Measurements from ENCODE around the gene MACROD2. TPM values are rescaled to one million over a fixed set of nuclear protein-coding genes. Genes with fewer than 3 reads are reported as not detected.

The MACROD2 gene
- total and polyA plus RNA-seq, 4 donors: 13.0 to 67.1 (median 20.7) TPM

- DNase-seq: no peak
- H3K9me3 ChIP-seq (ENCODE audit: control insufficient read depth in 4 of 4, insufficient read depth in 3 of 4, low read length in 3 of 4): peaks cover 0 to 7% (median 2%) of the 10 kb centered on the region in 4 donors
- no peaks in the 10 kb centered on the region for H3K27me3 ChIP-seq (ENCODE audit: control insufficient read depth in 3 of 3, insufficient read depth in 3 of 3, low read length in 2 of 3)
- no peak for TF ChIP-seq CTCF (IDR thresholded peaks at IDR 0.05; ENCODE audit: control extremely low read depth, extremely low read depth)
- H3K4me3 ChIP-seq: no peak overlapping the region
- H3K27ac ChIP-seq (ENCODE audit: low read depth in 1 of 2, low read length in 1 of 2): no peak overlapping the region
- 81 to 82% methylated on average over 2 of the region's 2 CpGs for WGBS, 2 donors
- H3K36me3 ChIP-seq (ENCODE audit: control insufficient read depth in 4 of 4, insufficient read depth in 4 of 4, low read length in 4 of 4): no peaks in the 10 kb centered on the region
- H3K9ac ChIP-seq (ENCODE audit: insufficient read depth in 1 of 2, low read length in 2 of 2): no peak overlapping the region
- no peak for ATAC-seq (ENCODE audit: insufficient read depth, low FRiP score)
- H3K4me1 ChIP-seq (ENCODE audit: control insufficient read depth in 5 of 5, insufficient read depth in 5 of 5, low read length in 5 of 5): no peaks in the 10 kb centered on the region
These were observed 2006.0 kb downstream of the MACROD2 start for GRCh38 chr20:16001286-16001685.

- H3K4me3 ChIP-seq: no peak overlapping the region
- H3K4me1 ChIP-seq (ENCODE audit: control insufficient read depth in 5 of 5, insufficient read depth in 5 of 5, low read length in 5 of 5): no peaks in the 10 kb centered on the region
- H3K27ac ChIP-seq (ENCODE audit: low read depth in 1 of 2, low read length in 1 of 2): no peak overlapping the region
- H3K27me3 ChIP-seq (ENCODE audit: control insufficient read depth in 3 of 3, insufficient read depth in 3 of 3, low read length in 2 of 3): no peaks in the 10 kb centered on the region
- ATAC-seq (ENCODE audit: insufficient read depth, low FRiP score) (no peak), DNase-seq (no peak)
- no peaks in the 10 kb centered on the region for H3K36me3 ChIP-seq (ENCODE audit: control insufficient read depth in 4 of 4, insufficient read depth in 4 of 4, low read length in 4 of 4)
- WGBS, 2 donors: 88 to 96% methylated on average over 1 of the region's 1 CpG
- no peak for TF ChIP-seq CTCF (IDR thresholded peaks at IDR 0.05; ENCODE audit: control extremely low read depth, extremely low read depth)
- H3K9ac ChIP-seq (ENCODE audit: insufficient read depth in 1 of 2, low read length in 2 of 2): no peak overlapping the region
- H3K9me3 ChIP-seq (ENCODE audit: control insufficient read depth in 4 of 4, insufficient read depth in 3 of 4, low read length in 3 of 4): no peaks in the 10 kb centered on the region
These were observed 2008.0 kb downstream of the MACROD2 start for GRCh38 chr20:16003310-16003709.

- TF ChIP-seq CTCF (IDR thresholded peaks at IDR 0.05; ENCODE audit: control extremely low read depth, extremely low read depth): no peak
- no peaks in the 10 kb centered on the region for H3K4me1 ChIP-seq (ENCODE audit: control insufficient read depth in 5 of 5, insufficient read depth in 5 of 5, low read length in 5 of 5)
- no peaks in the 10 kb centered on the region for H3K27me3 ChIP-seq (ENCODE audit: control insufficient read depth in 3 of 3, insufficient read depth in 3 of 3, low read length in 2 of 3)
- H3K4me3 ChIP-seq: no peak overlapping the region
- DNase-seq: peak in 1 of 3 donors; percentile 12
- no peaks in the 10 kb centered on the region for H3K36me3 ChIP-seq (ENCODE audit: control insufficient read depth in 4 of 4, insufficient read depth in 4 of 4, low read length in 4 of 4)
- H3K27ac ChIP-seq (ENCODE audit: low read depth in 1 of 2, low read length in 1 of 2): peak overlapping the region in 1 of 2 donors; percentile 3
- H3K9ac ChIP-seq (ENCODE audit: insufficient read depth in 1 of 2, low read length in 2 of 2): no peak overlapping the region
- no peaks in the 10 kb centered on the region for H3K9me3 ChIP-seq (ENCODE audit: control insufficient read depth in 4 of 4, insufficient read depth in 3 of 4, low read length in 3 of 4)
- 82 to 91% methylated on average over 18 of the region's 18 CpGs for WGBS, 2 donors
- no peak for ATAC-seq (ENCODE audit: insufficient read depth, low FRiP score)
These were observed 2009.0 kb downstream of the MACROD2 start for GRCh38 chr20:16004108-16004854.

Data from lung (tissue), 12 donors.